SIG-M5 treated with dmso at 0.1 percent for 504 hours (cell line): Measurements from ENCODE around the gene PACSIN1.

ENCODE experiments used
- DNase-seq: peaks from one replicate; lab custom pipeline; 2025; ENCODE audit not compliant: unreplicated experiment; lab: John Stamatoyannopoulos, UW

Gene PACSIN1

GRCh38 chr6:34514112-34514511 is 48.2 kb downstream of the PACSIN1 start:
- DNase-seq: no peak

GRCh38 chr6:34514593-34515472 is 49.0 kb downstream of the PACSIN1 start:
- DNase-seq: no peak

- DNase-seq: no peak
Measured at GRCh38 chr6:34515473-34516387, 49.9 kb downstream of the PACSIN1 start.

- DNase-seq: no peak
Measured at GRCh38 chr6:34516391-34517324, 50.8 kb downstream of the PACSIN1 start.

GRCh38 chr6:34517461-34517881 is 51.6 kb downstream of the PACSIN1 start:
- DNase-seq: no peak

GRCh38 chr6:34517966-34518365 is 52.1 kb downstream of the PACSIN1 start:
- DNase-seq: no peak

- no peak for DNase-seq
Measured at GRCh38 chr6:34518669-34519365, 52.9 kb downstream of the PACSIN1 start.

- no peak for DNase-seq
Measured at GRCh38 chr6:34519971-34520644, 54.2 kb downstream of the PACSIN1 start.

- no peak for DNase-seq
Measured at GRCh38 chr6:34520645-34521462, 55.0 kb downstream of the PACSIN1 start.

GRCh38 chr6:34521463-34522285 is 55.8 kb downstream of the PACSIN1 start:
- DNase-seq: peak; percentile 35

GRCh38 chr6:34522761-34523160 is 56.9 kb downstream of the PACSIN1 start:
- no peak for DNase-seq

- no peak for DNase-seq
Measured at GRCh38 chr6:34523441-34524206, 57.7 kb downstream of the PACSIN1 start.

- no peak for DNase-seq
Measured at GRCh38 chr6:34524499-34524898, 58.6 kb downstream of the PACSIN1 start.

GRCh38 chr6:34524971-34525370 is 59.1 kb downstream of the PACSIN1 start:
- no peak for DNase-seq

GRCh38 chr6:34525431-34526175 is 59.7 kb downstream of the PACSIN1 start:
- DNase-seq: no peak

- DNase-seq: no peak
Measured at GRCh38 chr6:34526241-34526972, 60.5 kb downstream of the PACSIN1 start.
